K562 (cell line): ENCODE data around the gene SORT1. TPM values are rescaled to one million over a fixed set of nuclear protein-coding genes. Genes with fewer than 3 reads are reported as not detected.
A peak's percentile ranks its signal among the peaks of the same experiment; 100 is the strongest.

Source experiments
- ARNT ChIP-seq, 2 experiments: fragments of 450-650 bp; IDR thresholded peaks; 2 replicates each; pipeline ENCODE4 v1.6.1; 2016; ENCODE audit warnings: mild to moderate bottlenecking in 1 of 2
- BCL6 ChIP-seq: fragments of 250-450 bp; sonication (Bioruptor Pico); IDR thresholded peaks from 2 replicates; pipeline ENCODE4 v1.4.0; 2020
- BRCA1 ChIP-seq, 2 experiments: fragments of 450-650 bp in 1 of 2; sonication (generic) in 1 of 2; formaldehyde crosslinking in 1 of 2; IDR thresholded peaks; 2 replicates each; pipeline versions ENCODE4 v1.5.0 to v1.6.1; 2017 to 2020; ENCODE audit warnings: mild to moderate bottlenecking in 1 of 2, missing genetic modification reagents in 1 of 2
- BRF1 ChIP-seq: IDR thresholded peaks from 3 replicates; pipeline ENCODE4 v1.6.1; 2011; ENCODE audit warnings: borderline replicate concordance, mild to moderate bottlenecking; ENCODE audit not compliant: insufficient read length; ENCODE audit errors: extremely low read depth
- CBX1 ChIP-seq: sonication (generic); IDR thresholded peaks from 2 replicates; pipeline ENCODE4 v1.6.1; 2016; ENCODE audit warnings: antibody characterized with exemption, low read depth, mild to moderate bottlenecking
- CCNT2 ChIP-seq: IDR thresholded peaks from 2 replicates; pipeline ENCODE4 v1.6.1; 2011; ENCODE audit warnings: borderline replicate concordance, low read depth, mild to moderate bottlenecking, moderate library complexity, mixed read lengths, low read length; ENCODE audit not compliant: insufficient read length; ENCODE audit errors: extremely low read depth
- FOXK2 ChIP-seq, 2 experiments: fragments of 450-650 bp; IDR thresholded peaks in 1 of 2; conservative IDR thresholded peaks in 1 of 2; 2 replicates each; pipeline ENCODE4 v1.6.1; 2016; ENCODE audit warnings: low read depth in 2 of 2, mild to moderate bottlenecking in 1 of 2
- NFXL1 ChIP-seq: fragments of 450-650 bp; formaldehyde crosslinking; IDR thresholded peaks from 2 replicates; pipeline ENCODE4 v1.4.0; 2021; ENCODE audit warnings: mild to moderate bottlenecking
- RBM15 ChIP-seq: fragments of 200-400 bp; formaldehyde crosslinking; IDR thresholded peaks from 2 replicates; pipeline ENCODE4 v1.6.1; 2018; ENCODE audit warnings: mild to moderate bottlenecking, low read length, moderate library complexity; ENCODE audit not compliant: insufficient read depth
- RCOR1 ChIP-seq, 2 experiments: IDR thresholded peaks; 2 replicates each; pipeline ENCODE4 v1.6.1; 2012; ENCODE audit warnings: low read depth in 2 of 2, low read length in 2 of 2, borderline replicate concordance in 1 of 2, improper control_type of control experiment in 1 of 2
- SIRT6 ChIP-seq: IDR thresholded peaks from one replicate; pipeline ENCODE4 v1.6.1; 2012; ENCODE audit warnings: low read depth, mild to moderate bottlenecking, control low read depth, inconsistent platforms, low read length, moderate library complexity
- SMARCA5 ChIP-seq: fragments of 450-650 bp; IDR thresholded peaks from 2 replicates; pipeline ENCODE4 v1.6.1; 2016
- SREBF2 ChIP-seq: sonication (generic); formaldehyde crosslinking; IDR thresholded peaks from 2 replicates; pipeline ENCODE4 v1.4.0; 2020; ENCODE audit warnings: mild to moderate bottlenecking, missing genetic modification reagents
- TCF7 ChIP-seq: sonication (generic); IDR thresholded peaks from 2 replicates; pipeline ENCODE4 v1.6.1; 2016; ENCODE audit warnings: antibody characterized with exemption, borderline replicate concordance
- ZFP36 ChIP-seq: fragments of 150-350 bp; IDR thresholded peaks from 2 replicates; pipeline ENCODE4 v1.6.1; 2018; ENCODE audit warnings: low read length, low read depth; ENCODE audit not compliant: partially characterized antibody
- ZNF133 ChIP-seq: fragments of 250-450 bp; sonication (Bioruptor Pico); IDR thresholded peaks from 2 replicates; pipeline ENCODE4 v1.4.0; 2020; ENCODE audit warnings: mild to moderate bottlenecking
- ZNF408 ChIP-seq: fragments of 250-450 bp; sonication (Bioruptor Pico); IDR thresholded peaks from 2 replicates; pipeline ENCODE4 v1.4.0; 2020; ENCODE audit warnings: low read depth, mild to moderate bottlenecking, moderate library complexity
- ZNF696 ChIP-seq: fragments of 250-450 bp; sonication (Bioruptor Pico); conservative IDR thresholded peaks from 2 replicates; pipeline ENCODE4 v1.4.0; 2020; ENCODE audit warnings: mild to moderate bottlenecking, moderate library complexity
- ZSCAN29 ChIP-seq: fragments of 450-650 bp; IDR thresholded peaks from 2 replicates; pipeline ENCODE4 v1.6.1; 2017
- polyA plus RNA-seq, 8 experiments: library from polyadenylated mRNA; depleted of rRNA in 4 of 8; stranded (reverse) in 5 of 8; unstranded in 3 of 8; fragments of >200 nt; fragmentation: Nextera tagmentation in 2 of 8; fragmentation: Illumina TruSeq in 1 of 8; extraction: Ambion mirVana in 2 of 8; extraction: Trizol in 1 of 8; gene quantifications; 2 replicates each; pipeline versions ENCODE4 v1.2.1 to v1.2.3, GENCODE V29; 2011 to 2014; ENCODE audit warnings: inconsistent platforms in 1 of 8, missing spikeins in 1 of 8
- total RNA-seq, 7 experiments: library from RNA; depleted of rRNA in 6 of 7; stranded (reverse); fragments of >200 nt in 6 of 7; fragmentation: Illumina TruSeq in 2 of 7; extraction: Trizol in 2 of 7; gene quantifications; 2 replicates each; pipeline versions ENCODE4 v1.2.1 to v1.2.3, GENCODE V29; 2011 to 2021; ENCODE audit warnings: low replicate concordance in 1 of 7
- TF ChIP-seq, protein P1 (sequence below), 2 experiments: fragments of 150-350 bp in 1 of 2; IDR thresholded peaks; 2 replicates each; pipeline ENCODE4 v1.6.1; 2012 to 2016; ENCODE audit warnings: low read depth in 2 of 2, low read length in 2 of 2, mild to moderate bottlenecking in 1 of 2, moderate library complexity in 1 of 2
- TF ChIP-seq, protein P2 (sequence below): fragments of 250-450 bp; sonication (Bioruptor Pico); IDR thresholded peaks from 2 replicates; pipeline ENCODE4 v1.8.0; 2021; ENCODE audit warnings: moderate library complexity, mild to moderate bottlenecking, inconsistent platforms
- TF ChIP-seq, protein P3 (sequence below): fragments of 250-450 bp; sonication (Bioruptor Pico); IDR thresholded peaks from 2 replicates; pipeline ENCODE4 v1.8.0; 2022; ENCODE audit warnings: inconsistent platforms

The SORT1 gene
- total and polyA plus RNA-seq, 9 of the 15 experiments (the other 6 are each of a cell fraction or from before 2014, with no cell fraction given) = 27.4 to 112 (median 65.0) TPM

DNA sequence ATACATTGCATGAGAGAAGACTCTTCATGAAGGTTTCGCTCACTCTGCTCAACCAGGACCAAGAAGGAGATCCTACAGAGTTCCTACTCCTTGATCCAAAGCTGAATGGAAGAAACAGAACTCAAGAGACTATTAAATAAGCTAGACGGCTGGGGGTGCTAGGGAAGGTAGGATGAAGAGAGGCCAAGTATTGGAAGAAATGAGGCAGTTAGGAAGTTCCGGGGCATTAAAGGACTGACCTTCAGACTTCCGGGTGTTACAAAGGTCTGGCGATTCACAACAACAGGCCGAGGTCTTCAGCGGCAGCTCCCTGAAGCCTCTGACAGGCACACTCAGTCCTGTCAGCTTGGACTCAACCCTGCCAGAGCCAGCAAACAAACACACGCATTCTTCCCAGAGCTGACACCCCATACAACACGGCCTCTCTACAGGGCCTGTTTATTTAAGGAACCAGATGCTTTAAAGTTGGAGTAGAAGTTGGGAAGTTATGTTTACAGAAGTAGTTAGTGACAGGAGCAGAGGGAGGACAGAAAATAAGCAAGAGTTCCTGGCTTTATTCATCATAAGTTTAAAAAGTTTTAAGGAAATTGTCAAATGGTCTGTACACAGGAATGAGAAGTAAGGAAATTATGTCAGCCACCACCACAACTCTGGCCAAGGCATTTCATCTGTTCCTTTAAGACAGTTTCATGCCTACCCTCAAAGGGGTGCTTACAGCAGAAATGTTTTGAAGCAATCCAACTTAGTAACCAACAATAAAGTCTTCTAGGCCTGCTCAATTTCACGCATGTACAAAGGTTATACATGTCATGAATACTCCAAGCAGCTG is 4.7 kb downstream of the SORT1 start (continued):
- TF ChIP-seq ZNF696 (CRISPR knock-in tag) = no peak
- TF ChIP-seq RBM15 = no peak
- TF ChIP-seq, protein P1, sequence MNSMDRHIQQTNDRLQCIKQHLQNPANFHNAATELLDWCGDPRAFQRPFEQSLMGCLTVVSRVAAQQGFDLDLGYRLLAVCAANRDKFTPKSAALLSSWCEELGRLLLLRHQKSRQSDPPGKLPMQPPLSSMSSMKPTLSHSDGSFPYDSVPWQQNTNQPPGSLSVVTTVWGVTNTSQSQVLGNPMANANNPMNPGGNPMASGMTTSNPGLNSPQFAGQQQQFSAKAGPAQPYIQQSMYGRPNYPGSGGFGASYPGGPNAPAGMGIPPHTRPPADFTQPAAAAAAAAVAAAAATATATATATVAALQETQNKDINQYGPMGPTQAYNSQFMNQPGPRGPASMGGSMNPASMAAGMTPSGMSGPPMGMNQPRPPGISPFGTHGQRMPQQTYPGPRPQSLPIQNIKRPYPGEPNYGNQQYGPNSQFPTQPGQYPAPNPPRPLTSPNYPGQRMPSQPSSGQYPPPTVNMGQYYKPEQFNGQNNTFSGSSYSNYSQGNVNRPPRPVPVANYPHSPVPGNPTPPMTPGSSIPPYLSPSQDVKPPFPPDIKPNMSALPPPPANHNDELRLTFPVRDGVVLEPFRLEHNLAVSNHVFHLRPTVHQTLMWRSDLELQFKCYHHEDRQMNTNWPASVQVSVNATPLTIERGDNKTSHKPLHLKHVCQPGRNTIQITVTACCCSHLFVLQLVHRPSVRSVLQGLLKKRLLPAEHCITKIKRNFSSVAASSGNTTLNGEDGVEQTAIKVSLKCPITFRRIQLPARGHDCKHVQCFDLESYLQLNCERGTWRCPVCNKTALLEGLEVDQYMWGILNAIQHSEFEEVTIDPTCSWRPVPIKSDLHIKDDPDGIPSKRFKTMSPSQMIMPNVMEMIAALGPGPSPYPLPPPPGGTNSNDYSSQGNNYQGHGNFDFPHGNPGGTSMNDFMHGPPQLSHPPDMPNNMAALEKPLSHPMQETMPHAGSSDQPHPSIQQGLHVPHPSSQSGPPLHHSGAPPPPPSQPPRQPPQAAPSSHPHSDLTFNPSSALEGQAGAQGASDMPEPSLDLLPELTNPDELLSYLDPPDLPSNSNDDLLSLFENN (IDR thresholded peaks at IDR 0.05; ENCODE audit: low read depth in 2 of 2, low read length in 2 of 2) = no peak; a peak in 1 of 4 replicates
- TF ChIP-seq, protein P2, sequence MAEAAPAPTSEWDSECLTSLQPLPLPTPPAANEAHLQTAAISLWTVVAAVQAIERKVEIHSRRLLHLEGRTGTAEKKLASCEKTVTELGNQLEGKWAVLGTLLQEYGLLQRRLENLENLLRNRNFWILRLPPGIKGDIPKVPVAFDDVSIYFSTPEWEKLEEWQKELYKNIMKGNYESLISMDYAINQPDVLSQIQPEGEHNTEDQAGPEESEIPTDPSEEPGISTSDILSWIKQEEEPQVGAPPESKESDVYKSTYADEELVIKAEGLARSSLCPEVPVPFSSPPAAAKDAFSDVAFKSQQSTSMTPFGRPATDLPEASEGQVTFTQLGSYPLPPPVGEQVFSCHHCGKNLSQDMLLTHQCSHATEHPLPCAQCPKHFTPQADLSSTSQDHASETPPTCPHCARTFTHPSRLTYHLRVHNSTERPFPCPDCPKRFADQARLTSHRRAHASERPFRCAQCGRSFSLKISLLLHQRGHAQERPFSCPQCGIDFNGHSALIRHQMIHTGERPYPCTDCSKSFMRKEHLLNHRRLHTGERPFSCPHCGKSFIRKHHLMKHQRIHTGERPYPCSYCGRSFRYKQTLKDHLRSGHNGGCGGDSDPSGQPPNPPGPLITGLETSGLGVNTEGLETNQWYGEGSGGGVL (CRISPR knock-in tag) = no peak
- TF ChIP-seq ZNF133 = no peak
- TF ChIP-seq TCF7 = no peak
- TF ChIP-seq FOXK2 (conservative IDR thresholded peaks at IDR 0.05 in 1 of 2, IDR thresholded peaks at IDR 0.05 in 1 of 2; ENCODE audit: low read depth in 2 of 2) = peak; percentile 94 to 96
- TF ChIP-seq ZFP36 = no peak
- no peak for TF ChIP-seq SREBF2
- TF ChIP-seq, protein P3, sequence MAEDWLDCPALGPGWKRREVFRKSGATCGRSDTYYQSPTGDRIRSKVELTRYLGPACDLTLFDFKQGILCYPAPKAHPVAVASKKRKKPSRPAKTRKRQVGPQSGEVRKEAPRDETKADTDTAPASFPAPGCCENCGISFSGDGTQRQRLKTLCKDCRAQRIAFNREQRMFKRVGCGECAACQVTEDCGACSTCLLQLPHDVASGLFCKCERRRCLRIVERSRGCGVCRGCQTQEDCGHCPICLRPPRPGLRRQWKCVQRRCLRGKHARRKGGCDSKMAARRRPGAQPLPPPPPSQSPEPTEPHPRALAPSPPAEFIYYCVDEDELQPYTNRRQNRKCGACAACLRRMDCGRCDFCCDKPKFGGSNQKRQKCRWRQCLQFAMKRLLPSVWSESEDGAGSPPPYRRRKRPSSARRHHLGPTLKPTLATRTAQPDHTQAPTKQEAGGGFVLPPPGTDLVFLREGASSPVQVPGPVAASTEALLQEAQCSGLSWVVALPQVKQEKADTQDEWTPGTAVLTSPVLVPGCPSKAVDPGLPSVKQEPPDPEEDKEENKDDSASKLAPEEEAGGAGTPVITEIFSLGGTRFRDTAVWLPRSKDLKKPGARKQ (CRISPR knock-in tag) = no peak
- no peak for TF ChIP-seq NFXL1
- TF ChIP-seq CCNT2 = no peak
- TF ChIP-seq BRCA1 (IDR thresholded peaks at IDR 0.05) = no peak
- TF ChIP-seq BRCA1 (CRISPR knock-in tag; IDR thresholded peaks at IDR 0.05) = no peak
- no peak for TF ChIP-seq ZSCAN29
- no peak for TF ChIP-seq ZNF408 (CRISPR knock-in tag)
- TF ChIP-seq RCOR1 (IDR thresholded peaks at IDR 0.05; ENCODE audit: borderline replicate concordance in 1 of 2, low read depth in 2 of 2, low read length in 2 of 2) = peak in 1 of 2 experiments; percentile 45; a peak in 1 of 4 replicates
- no peak for TF ChIP-seq BCL6 (CRISPR knock-in tag)
- no peak for TF ChIP-seq SIRT6
- no peak for TF ChIP-seq ARNT (IDR thresholded peaks at IDR 0.05)
- no peak for TF ChIP-seq BRF1
- TF ChIP-seq CBX1 = no peak
- TF ChIP-seq SMARCA5 = no peak
